Left forelimb (tissue), 1 donor: ENCODE results near the gene WIPI1.
A peak's percentile ranks its signal among the peaks of the same experiment; 100 is the strongest.

Experiments
- DNase-seq: peaks from one replicate; pipeline ENCODE4 v3.0.0-alpha.2; 2018; ENCODE audit warnings: low spot score

Gene WIPI1

DNA sequence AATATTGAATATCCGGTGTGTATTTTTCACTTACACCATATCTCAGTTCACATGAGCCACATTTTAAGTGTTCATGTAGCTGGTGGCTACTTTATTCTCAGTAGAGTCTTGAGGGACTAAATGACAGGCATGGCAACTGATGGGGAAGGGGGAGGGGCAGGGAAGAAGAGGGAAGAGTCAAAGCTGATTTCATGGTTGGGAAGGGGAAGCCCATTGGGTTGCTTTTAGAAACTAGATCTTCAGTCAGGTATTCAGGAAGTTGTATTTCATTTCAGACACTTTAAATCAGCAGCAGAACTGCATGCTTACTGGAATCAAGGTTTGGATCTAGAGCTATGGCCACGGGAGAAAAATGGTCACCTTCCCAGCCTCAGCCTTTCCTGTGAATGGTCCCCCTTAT is 2.9 kb upstream of the WIPI1 start:
- DNase-seq: no peak

DNA sequence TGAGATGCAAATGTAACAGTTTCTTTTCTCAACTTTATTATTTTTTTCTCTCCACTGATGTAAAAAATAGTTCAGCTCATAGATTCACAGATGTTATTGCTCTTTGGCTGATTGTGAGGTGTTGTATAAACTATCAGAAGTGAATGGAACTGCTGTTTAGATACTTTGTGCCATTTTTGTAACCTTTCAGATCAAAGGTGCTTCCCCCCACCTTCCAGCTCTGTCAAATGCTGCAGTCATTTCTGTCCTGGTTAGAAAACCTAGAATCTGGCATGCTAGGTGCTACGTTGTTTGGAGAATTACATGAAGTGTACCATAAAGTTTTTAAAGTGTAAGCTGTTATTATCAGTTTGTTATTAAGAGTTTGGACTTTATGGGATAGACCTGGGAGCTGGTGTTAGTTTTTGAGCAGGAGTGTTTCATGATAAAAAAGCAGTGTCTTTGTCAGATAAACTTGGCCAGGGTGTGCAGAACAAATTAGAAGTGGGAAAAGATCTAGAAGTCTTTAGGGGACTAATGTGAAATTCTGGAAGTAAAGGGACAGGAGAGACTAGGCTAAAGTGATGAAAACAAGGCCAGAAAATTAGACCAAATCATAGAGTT is 1.8 kb upstream of the WIPI1 start:
- no peak for DNase-seq

DNA sequence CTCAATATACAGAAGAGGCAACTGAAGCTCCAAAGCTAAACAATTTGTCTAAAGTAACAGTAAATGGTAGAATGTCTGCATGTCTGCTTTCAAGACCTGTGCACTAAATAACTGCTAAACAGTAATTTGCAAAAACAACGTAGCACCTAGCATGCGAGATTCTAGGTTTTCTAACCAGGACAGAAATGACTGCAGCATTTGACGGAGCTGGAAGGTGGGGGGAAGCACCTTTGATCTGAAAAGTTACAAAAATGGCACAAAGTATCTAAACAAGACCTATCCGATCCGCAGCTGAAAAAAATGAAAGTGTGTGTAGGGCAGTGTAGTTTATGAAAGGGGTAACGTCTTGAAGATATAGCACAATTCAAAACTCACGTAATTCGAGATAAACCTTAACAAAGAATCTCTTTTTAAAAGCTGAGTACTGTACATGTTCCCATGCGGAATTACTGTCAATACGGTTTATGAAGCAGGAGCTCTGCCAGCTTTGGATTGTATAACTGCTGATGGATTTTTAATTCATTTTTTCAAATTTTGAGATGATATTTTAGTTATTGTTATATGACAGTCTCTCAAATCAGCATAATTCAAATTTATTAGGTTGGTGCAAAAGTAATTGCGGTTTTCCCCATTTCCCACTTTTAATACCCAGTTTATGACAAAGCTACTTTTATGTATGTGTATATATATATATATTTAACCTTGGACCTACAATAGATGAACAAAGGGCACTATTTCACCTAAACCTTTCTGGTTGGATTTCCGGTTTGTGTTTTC is 1.2 kb upstream of the WIPI1 start:
- DNase-seq: no peak

DNA sequence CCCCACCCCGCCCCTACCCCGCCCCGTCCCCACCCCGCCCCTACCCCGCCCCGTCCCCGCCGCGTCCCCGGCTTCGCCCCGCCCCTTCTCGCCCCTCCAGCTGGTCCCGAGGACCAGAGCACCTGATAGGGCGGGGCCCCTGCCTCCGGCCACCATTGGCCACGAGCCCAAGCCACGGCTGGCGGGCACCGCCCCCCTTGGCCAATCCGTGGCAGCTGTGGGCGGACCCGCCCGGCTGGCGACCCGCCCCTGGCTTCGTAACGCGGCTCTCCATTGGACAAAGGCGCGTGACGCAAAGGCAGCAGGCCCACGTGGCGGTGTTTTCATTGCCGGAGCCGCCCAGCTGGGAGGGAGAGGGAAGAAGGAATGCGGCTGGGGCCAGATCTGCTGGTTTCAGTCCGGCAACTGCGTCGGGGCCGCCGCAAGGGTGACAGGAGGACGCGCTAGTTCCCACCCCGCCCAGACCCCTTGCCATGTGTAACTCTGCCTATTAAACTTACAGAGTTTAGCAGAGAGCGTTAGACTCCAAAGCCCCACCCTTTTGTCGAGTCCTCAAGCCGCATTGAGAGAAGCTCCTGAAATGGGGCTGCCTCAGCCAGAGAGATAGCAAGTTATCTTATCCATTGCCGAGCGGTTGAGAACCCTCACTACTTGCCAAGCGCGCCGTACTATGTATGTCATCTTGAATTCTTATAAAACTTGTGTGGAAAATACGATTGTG is 403 bp upstream of the WIPI1 start:
- peak; percentile 99 for DNase-seq

DNA sequence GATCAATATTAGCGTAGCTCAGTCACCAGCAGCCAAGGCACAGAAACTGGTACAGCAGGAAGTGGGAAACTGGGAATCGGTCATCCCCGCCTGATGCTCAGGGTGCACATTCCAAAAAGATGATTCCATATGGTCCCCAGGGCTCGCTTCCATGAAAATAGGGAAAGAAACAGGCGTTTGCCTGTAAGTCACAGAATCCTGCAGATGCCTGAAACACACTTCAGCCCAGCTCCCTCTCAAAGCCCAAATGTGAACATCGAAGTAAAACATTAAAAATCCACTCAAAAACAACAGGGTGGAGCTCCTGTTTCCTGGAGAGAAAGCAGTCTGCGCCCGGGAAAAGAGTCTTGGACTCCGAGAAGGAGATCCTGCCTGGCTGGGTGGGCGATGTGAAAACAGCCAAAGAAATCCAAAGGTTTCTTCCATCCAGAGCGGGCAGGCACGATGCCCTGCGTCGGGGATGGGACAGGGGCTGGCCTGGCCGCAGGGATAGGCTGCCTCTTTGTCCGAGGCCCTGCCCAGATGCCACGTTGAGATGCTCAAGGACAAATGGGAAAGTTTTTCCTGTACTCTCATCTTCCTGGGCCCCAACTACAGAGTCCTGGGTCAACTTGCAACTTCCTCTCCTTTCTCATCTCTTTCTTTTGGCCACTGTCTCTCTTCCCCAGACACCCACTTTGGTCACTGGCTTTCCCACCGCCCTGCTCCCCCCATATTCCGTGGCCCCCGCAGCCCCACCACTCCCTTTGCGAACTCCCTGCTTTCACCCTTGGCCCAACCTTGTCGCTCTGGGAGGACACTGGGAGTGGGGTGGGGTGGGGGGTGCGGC is 743 bp downstream of the WIPI1 start:
- DNase-seq: peak; percentile 83

DNA sequence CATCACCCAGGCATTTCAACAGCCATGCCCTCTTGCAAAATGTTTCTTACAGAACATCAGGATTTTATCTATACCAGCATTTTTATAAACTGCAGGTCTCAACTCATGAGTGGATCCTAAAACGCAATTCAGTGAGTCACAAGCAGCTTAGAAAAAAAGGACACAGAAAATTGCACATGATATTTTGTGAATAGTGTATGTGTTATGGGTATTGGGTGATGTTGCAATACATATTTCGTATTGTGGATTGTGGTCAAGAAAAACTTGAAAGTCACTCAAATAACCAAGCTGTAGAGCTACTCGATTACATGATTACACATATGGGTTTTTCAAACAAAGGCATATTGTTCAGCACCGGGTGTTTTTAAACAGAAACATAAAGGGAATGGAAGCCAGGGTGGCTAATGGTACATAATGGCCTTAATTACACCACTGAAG is 1.4 kb downstream of the WIPI1 start:
- no peak for DNase-seq

DNA sequence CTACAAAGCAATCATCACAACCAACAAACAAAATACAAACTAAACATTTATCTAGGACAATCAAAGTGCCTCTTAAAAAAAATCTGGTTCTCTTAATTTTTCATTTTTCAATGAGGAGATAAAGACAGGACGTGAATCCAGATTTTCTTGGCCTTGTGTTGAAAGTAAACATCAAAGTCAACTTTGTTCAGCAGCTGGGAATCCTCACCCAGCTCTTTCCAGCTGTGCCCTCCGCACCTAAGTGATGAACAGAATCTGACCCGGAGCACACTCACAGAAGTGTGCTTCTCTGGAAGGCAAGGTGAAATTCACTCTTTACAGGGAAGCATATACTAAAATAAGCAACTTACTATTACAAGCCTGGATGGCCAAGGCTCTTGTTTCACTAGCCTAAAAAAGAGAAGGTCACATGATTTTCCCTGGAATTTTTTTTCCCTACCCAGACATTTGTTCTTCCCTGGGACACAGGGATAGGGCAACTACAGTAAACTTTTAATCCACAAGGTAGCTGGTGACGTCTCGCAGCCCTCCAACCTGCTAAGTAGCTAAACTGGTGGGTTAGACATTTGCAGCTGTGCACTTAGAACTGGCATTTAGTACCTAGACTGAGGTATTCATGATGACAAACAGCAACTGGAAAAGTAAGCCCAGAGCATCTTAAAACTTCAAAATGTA is 3.2 kb downstream of the WIPI1 start:
- no peak for DNase-seq

DNA sequence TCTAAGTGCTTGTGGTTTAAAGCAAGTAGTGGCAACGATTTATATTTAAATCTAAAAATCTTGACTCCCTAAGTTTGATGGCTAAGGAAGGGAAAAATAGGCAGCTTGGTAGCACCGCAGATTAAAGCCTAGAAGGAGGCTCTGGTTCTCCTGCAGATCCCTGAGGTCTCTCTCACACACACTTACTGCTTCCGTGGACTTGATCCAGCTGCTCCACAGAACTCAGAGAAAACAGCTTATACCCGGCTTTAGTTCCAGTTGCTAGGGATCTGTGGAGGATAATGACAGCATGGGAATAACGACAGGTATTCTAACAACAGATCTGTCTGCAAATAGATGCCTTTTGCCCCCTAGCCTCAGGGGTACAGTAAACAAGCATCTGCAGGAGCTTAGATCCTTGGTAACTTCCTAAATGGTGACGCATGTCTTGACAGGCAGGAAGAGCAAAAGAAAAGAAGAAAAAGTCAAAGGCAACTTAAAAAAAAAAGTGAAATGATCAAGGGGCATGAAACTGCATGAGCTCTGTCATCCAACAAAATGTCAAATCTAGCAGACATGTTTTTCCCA is 4.5 kb downstream of the WIPI1 start:
- no peak for DNase-seq

DNA sequence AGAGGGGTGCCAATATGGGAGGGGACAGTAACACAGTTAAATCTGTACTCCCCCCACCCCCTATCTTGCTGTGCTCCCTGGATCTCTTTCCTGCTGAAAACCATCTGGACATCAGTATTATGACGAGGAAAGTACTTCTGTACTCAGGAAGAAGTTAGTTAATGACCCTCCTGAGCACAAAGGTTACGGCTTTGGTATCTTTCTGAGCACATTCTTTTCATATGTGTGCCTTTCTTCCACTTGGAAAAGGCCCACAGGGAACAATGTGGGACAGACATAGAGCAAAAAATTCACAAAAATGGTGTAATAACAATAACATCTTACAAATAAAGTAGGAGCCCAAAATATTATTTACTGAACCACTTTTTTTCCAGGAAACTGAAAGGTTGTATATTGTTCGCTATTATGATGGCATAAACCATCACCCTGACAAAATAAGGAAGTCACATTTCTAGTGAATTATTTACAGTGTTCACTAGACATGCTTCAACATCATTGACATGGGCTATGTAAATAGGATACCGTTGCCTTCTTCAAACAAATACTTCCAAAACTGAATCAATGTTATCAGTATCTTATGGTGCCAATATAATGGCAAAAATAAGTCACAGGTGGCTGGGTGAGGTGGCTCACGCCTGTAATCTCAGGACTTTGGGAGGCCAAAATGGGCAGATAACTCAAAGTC is 5.5 kb downstream of the WIPI1 start:
- no peak for DNase-seq

DNA sequence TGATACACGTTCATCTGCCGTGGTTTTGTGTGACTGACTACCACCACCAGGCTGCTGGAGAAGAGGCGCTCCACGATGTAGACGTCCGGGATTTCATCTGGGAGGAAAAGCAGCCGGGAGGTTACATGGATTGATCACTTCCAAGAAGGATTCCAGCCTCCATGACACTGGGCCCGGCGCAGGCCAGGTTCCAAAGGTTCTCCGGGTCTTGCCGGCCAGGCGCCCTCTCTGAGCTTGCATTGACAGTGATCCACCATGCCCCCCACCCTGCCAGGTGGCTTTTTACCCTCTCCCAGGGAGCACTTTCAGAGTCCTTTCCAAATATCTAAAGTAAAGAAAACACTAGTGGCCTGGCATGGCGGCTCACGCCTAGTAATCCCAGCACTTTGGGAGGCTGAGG is 6.5 kb downstream of the WIPI1 start:
- DNase-seq: no peak

DNA sequence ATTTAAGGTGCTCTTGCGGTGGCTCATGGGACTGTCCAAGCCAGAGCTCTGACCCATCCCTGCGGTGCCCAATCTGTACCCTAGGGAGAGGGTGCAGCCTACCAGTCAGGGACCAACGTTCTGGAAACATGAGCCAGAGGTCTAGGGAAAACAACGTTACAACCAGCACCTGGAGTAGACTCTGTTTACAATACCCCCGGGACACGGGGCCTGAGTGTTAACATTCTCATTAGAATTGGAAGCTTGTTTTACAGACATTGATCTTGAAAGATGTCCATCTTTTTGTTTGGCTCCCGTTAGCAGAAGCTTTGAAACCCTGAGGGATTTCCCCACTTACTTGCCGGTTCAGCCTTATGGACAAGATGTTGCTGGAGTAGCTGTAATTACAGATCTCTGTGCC is 6.9 kb downstream of the WIPI1 start:
- DNase-seq: no peak

DNA sequence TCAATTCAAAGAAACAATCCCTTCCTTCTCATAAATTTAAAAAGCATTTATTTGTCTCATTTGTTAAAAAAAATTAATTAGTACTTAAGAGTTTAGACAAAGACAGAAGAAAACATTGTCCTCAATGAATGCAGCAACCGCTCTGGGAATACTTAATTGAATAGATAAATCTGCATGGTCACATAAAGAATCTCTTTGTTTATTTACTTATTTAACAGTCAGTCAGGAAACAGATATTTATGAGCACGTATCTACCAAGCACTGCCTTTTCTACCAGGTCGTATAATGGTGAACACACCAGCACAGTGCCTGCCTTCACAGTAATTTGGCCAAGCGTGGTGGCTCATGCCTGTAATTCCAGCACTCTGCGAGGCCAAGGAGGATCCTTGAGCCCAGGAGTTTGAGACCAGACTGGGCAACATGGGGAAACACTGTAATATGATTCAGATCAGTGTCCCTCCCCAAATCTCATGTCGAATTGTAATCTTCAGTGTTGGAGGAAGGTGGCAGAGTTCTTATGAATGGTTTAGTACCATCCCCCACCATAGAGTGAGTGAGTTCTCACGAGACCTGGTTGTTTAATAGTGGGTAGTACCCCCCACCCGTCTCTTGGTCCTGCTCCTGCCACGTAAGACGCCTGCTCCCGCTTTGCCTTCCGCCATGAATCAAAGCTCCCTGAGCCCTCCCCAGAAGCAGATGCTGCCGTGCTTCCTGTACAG is 8.1 kb downstream of the WIPI1 start:
- DNase-seq: no peak

DNA sequence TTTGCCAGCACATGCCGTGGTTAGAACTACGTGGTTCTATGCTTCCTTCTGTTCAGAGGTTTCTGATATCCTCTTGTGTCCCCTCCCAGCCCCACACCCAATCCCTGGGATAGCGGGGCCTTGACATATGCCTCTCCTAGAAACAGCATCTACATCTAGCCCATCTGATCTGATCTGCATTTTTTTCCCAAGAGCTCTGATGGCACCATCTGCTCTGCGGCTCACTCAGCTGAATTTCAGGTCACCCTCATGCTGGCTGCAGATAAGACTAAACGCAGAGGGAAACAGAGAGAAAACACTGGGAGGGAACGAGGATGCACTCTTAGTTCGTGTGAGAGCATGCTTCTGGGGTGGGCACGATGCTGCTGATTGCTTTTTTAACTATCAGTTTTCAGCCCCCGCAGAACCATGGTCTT is 10.7 kb downstream of the WIPI1 start:
- DNase-seq: no peak

DNA sequence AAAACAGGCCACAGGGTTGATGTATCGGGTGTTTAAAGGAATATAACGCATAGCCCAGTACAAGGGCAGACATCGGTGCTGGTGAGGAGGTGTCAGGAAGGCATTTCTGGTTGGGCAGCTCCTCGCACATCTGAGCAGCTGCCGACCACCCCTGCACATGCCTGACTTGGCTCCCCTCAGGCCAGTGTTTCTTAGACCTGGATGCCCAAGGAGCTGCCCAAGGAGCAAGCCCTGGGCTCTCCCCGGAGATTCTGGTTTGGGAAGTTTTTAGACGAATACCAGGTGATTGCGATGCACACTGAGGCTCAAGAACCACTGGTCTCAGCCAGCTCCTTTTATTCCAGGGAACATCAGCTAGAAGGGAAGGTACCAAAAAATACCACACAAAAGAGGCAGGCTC is 11.6 kb downstream of the WIPI1 start:
- no peak for DNase-seq

DNA sequence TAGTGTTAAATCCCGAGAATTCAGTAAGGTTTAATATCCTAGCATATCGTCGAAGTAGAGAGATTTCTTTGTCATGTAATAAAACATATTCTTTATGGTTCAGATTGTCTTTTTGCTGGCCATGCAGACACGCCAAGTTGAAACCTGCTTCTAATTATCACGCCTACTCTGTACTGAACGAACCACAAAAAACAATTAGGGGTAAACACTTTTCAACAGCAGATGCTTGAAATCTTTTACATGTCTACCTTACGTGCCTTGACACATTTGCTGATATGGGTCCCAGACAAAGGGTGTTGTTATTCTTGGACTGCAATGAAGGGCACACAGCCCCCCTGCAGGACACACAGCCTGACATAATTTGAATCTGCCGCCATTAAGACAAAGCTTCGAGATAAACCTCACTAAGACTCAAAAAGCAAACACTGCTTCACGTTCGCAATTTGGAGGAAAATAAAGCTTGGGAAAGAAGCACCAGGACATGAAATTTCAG is 13.3 kb downstream of the WIPI1 start:
- DNase-seq: no peak

DNA sequence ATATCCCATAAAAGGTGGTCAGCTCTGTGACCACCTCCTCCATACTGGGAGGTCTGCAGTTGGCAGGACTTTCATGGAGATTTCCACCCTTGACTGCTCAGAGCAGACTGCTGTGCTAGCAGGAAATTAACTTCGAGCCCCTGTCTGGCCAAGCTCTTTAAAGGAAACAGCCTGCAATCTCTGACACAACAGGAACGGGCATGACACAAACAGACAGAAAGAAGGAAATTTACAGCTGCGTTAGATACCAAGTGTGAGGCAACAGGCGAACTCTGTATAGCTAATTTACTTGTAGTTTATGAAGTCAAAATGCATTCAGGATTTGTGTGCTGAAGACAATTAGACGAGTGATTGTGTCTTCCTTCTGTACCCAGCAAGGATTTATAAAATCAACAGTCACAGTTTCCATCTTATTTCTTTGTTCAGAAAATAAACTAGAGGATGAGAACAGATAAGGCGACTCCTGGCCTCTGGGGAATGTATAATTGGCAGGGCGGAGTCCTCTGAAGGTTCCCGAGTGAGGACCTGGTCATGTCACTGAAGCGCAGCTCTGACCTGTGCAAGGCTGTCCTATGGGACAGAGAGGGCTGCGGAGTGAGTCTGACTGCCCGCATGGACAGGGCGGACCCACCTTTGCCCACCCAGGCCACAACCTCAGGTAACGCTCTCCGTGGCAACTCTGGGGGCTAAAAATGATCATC is 16.1 kb downstream of the WIPI1 start:
- DNase-seq: no peak

DNA sequence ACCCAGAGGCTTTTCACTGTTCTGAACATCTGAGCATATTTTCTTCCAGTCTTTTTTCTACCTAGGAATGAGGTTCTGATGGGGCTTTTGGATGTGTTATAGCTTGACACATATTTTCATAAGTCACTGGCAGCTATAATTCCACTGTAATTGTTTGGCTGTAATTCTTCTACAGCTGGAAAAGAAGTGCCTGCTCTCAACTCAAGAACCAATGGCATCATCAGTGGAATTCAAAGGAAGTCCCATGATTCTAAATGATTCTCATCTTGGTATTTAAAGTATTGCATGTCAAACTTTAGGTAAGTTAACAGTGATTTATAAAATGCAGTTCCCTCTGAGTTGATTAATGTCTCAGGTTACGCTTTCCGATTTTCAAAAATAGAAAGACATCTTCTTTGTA is 16.8 kb downstream of the WIPI1 start:
- no peak for DNase-seq

DNA sequence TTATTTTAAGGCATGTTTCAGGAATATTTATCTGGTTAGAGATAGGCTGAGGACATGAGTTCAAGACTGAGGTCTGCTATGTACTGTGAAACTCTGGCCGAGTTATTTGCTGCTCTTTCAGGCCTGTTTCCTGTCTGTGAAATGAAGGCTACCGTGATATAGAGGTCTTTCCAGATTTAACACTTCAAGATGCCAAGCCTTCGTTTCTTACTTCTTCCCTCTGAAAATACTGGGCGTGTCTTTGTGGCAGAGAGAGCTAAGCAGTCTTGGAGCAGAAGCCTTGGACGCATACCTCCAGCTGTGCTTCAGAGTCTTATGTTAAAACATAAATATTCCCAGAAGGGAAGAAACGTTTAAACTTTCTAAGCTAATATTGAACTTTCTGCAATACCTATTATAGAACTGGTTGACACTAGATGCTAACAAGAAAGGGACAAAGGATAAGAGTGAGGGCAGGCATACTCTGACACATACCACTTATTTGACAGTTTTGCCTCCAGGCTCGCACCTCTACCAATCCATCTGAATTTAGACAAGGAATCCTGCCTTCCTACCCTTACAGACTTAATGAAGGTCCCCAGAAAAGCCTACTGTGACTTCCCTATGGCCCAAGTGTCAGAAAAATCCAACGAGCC is 17.5 kb downstream of the WIPI1 start:
- no peak for DNase-seq
